ENCODE measurements around the gene CRYGS.
A peak's percentile ranks its signal among the peaks of the same experiment; 100 is the strongest.

CRYGS gene

GRCh38 chr3:186519021-186519658 lies 25.0 kb downstream of the CRYGS start:
- no peak for TF ChIP-seq CTCF (IDR thresholded peaks at IDR 0.05; ENCODE audit: borderline replicate concordance, insufficient read depth, low read depth, low read length)
- no peak overlapping the region for H3K4me3 ChIP-seq (ENCODE audit: low read depth, low read length)

- no peak for TF ChIP-seq CTCF (IDR thresholded peaks at IDR 0.05; ENCODE audit: borderline replicate concordance, insufficient read depth, low read depth, low read length)
- no peak overlapping the region for H3K4me3 ChIP-seq (ENCODE audit: low read depth, low read length)
These were observed 27.0 kb downstream of the CRYGS start for GRCh38 chr3:186517218-186517617.

- H3K4me3 ChIP-seq (ENCODE audit: low read depth, low read length) = no peak overlapping the region
- no peak for TF ChIP-seq CTCF (IDR thresholded peaks at IDR 0.05; ENCODE audit: borderline replicate concordance, insufficient read depth, low read depth, low read length)
These were observed 27.5 kb downstream of the CRYGS start for GRCh38 chr3:186516646-186517045.

GRCh38 chr3:186515125-186515524 lies 29.1 kb downstream of the CRYGS start:
- no peak overlapping the region for H3K4me3 ChIP-seq (ENCODE audit: low read depth, low read length)
- TF ChIP-seq CTCF (IDR thresholded peaks at IDR 0.05; ENCODE audit: borderline replicate concordance, insufficient read depth, low read depth, low read length) = no peak

GRCh38 chr3:186514296-186515002 lies 29.7 kb downstream of the CRYGS start:
- peak; percentile 58; the same call in 1 of the 2 replicates for TF ChIP-seq CTCF (IDR thresholded peaks at IDR 0.05; ENCODE audit: borderline replicate concordance, insufficient read depth, low read depth, low read length)
- H3K4me3 ChIP-seq (ENCODE audit: low read depth, low read length) = no peak overlapping the region

GRCh38 chr3:186513386-186513785 lies 30.8 kb downstream of the CRYGS start:
- TF ChIP-seq CTCF (IDR thresholded peaks at IDR 0.05; ENCODE audit: borderline replicate concordance, insufficient read depth, low read depth, low read length) = no peak

More at GRCh38 chr3:186513386-186513785, 30.8 kb downstream of the CRYGS start:
- no peak overlapping the region for H3K4me3 ChIP-seq (ENCODE audit: low read depth, low read length)
